HG03108 (cell line): ENCODE measurements around the gene PDZD2.
A peak's percentile ranks its signal among the peaks of the same experiment; 100 is the strongest.
"Not testable (repeated sequence)": the region's sequence is repeated elsewhere in the genome, so short reads cannot be mapped to it uniquely, and the experiment has no call there.

Experiments
- ATAC-seq: cut with Tn5 transposase; IDR thresholded peaks from one replicate; pipeline ENCODE4 v1.9.1; 2021; ENCODE audit warnings: moderate library complexity; ENCODE audit not compliant: unreplicated experiment

Gene PDZD2

DNA sequence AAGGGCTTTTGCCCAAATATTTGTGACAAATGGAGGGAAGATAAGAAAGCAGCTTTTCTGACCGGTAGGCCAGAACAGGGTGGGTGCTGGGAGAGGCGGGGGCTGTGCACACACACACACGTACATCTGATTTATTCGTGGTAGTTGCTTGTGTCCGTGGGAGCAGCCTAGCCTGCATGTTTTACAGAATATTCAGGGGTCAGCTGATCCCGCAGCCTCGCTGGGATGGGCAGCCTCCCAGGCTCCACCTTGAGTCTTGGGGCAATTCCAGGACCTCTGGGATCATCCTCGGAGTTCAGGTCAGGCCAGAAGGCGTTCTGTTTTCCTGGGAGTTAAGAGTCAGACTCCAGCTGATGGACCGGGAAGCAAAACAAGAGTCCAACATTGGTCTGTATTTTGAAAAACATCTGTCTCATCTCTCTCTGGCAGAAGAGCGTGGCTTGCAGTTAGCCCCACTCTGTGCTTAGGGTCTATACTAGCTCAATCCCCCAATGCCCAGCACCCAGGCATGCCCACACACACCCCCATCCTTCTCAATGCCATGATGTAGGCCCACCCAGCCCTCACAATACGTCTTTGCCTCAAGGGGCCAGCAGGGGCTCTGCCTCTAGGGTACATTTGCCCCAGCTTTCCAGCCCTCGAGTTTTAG is 324.6 kb downstream of the PDZD2 start:
- no peak for ATAC-seq

DNA sequence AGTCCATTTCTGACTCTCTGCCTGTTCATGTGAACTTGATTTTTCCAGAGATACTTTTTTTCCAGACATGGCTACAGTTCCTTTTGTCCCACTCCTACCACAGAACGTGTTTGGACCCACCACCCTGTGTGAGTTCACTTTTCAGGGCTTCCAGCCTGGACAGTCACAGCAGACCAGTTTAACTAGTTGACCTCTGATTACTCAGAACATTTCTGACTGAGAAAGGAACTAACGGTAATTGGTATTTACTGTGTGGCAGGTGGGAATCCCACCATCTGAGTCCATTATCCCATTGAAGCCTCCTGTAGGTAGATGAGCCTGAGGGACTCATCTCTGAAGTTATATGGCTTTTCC is 325.1 kb downstream of the PDZD2 start:
- no peak for ATAC-seq

DNA sequence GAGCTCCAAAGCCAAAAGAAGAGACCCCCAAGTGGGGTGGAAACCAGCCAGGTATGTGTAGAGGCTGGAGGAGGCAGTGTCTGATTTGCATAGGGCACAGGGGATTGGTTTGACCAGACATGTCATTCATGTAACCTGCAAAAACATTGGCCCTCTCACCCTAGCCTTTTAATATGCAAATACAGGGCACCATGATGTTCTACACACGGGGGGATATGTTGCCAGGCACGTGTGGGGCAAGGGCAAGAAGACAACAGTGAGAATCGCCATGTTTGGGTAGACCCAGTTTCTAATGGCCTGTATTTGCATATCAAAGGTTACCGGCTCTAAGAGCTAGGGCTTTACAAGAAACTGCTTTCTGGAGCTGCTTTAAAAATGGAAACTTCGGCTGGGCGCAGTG is 326.3 kb downstream of the PDZD2 start:
- ATAC-seq: no peak

DNA sequence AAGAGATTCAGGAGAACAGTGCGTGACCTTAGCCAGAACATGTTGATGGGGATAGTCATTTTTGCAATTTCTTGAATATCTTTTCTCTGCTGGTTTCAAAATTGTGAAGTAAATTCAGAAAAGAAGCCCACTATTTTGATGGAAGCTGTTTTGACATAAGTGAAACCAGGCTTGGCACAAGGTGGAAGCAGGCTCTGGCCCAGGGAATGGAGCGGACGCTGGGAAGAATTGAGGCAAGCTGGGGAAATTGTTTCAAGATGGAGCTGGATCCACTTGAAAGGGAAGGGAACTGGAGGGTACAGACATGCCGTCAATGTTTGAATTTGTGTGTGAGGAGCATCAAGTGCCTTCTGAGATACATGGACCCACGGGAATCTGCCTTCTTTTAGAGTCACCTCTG is 328.0 kb downstream of the PDZD2 start:
- ATAC-seq: no peak

DNA sequence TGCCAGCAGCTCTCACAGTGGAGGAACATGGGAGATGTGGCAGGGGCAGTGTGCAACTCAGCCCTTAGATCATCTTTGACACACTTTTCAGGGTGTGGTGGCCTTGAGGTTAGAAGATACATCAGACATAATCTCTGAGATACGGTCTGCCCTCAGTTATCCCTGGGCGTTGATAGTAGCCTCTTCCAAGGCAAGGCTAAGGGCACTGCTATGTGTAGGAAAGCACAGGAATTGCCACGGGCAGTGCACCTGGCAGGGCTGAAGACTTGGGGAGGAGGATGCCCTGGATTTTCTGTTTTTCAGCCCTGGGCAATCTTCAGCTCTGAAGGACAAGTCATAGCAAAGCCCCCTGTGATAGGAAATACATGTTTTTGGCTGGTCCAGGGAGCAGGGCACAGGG is 328.5 kb downstream of the PDZD2 start:
- ATAC-seq: no peak

DNA sequence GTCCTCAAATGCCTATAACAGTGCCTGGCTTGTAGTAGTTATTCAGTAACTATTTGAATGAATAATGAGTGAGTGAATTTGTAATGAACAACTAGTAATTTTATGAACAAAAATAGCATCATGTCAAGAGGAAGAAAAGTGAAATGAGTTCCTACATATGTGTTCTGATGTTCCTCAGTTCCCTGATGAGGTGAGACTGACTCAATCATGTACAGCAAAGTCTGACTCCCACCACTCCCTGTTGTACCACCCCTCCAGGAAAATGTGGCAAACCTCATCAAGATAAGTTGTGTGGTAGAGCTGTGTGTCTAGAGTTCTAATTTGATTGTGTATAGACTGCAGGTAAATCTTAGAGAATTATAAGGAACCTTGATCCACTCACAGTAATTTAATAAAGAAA is 333.6 kb downstream of the PDZD2 start:
- ATAC-seq: no peak

DNA sequence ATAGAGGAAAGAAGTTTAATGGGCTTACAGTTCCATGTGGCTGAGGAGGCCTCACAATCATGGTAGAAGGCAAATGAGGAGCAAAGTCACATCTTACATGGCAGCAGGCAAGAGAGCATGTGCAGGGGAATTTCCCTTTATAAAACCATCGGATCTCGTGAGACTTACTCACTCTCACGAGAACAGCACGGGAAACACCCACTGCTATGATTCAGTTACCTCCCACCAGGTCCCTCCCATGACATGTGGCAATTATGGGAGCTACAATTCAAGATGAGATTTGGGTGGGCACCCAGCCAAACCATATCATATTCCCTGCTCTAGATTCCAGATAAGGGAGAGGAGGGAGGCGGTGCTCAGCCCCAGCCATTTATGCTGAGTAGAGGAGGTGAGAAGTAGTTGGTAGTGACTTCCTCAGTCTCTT is 336.3 kb downstream of the PDZD2 start:
- not testable (repeated sequence) for ATAC-seq

DNA sequence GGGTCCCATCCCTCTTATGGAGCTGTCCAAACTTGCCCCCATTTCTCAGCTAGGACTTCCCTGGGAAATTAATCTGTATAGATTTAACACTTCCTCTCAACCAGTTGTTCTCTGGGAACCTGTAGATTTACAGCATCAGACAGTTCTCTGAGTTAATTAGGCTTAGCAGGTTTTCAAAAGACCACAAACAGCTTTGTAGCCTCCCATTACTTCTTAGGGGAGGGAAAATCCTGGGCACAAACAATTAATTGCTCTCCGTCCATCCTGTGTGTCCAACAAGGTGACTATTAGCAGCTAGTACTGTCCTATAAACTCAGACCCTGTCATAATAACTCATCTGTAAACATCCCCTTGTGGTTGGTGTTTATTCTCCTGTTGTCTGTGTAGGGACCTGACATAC is 337.2 kb downstream of the PDZD2 start:
- no peak for ATAC-seq

DNA sequence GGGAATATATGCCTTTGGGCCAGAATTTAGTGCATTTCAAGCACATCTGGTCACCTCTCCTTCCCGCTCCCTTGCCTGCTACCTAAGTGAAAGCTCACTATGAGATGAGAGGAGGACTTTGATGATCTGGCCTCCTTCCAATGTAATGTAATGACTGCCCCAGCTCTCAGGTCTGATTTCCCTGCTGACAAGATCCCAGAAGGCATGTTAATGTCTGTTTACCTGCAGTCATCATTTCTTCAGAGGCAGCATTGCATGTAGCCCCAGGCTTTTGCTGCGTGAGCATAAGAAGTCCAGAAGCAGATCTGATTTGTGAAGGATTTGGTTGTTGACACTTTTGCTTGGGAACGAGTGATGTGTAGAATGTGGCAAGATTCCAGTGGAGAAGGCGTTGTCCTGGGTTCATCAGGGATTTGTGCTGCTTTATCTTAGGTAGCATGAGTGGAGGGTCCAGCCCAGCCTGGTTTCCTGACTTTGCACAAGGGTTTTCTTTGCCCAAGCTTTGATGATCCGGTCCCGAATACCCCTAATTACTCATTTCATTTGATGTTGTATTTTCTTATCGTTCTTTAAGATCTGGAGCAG is 342.5 kb downstream of the PDZD2 start:
- ATAC-seq: no peak

DNA sequence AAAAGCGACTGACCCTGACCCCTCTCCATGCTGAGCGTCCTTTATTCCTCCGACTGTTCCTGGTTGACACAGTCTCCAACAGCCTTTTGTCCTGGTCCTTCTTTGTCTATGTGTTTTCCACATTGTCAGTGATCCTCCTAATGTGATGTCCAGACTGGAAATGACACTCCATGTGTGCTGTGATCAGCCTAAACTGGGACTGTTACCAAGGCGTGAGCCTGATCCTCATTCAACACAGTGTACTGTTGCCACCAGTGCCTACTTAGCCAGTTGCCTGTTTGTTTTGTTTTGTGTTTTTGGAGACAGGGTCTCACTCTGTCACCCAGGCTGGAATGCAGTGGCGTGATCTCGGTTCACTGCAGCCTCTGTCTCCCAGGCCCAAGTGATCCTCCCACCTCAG is 343.1 kb downstream of the PDZD2 start:
- no peak for ATAC-seq

DNA sequence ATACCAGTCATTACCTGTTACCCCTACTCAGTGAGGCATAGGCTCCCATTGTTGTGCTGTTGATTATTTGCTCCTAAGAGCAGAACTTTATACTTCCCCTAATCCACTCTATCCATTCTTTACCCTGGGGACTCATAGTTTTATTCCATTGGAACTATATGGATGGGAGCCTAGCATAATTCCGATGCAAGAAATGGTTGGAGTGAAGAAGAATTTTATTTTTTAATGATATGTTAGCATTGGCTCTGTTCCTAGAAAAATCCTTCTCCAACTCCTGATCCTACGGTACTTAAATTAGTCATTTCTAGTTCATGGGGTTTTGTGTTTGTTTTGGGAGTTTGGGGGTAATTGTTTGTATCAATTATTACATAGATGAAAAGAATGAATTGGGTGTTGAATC is 343.7 kb downstream of the PDZD2 start:
- no peak for ATAC-seq

DNA sequence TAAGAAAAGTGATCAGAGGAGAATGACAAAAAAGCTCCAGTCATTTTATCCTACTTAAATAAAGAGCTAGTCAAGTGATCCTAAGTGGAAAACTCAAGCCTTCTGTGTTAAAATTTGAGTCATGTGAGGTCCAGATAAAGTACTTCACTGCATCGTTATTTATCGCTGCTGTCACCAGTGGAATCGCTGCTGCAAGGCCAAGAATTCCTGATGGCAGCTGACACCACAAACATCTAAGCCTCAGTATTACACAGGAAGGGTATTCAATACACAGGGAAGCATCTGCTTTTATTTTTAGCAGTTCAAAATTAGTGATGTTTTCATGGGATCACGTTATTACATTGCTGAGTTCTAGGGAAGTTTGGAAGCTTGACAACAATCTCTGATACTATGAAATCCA is 344.9 kb downstream of the PDZD2 start:
- no peak for ATAC-seq

DNA sequence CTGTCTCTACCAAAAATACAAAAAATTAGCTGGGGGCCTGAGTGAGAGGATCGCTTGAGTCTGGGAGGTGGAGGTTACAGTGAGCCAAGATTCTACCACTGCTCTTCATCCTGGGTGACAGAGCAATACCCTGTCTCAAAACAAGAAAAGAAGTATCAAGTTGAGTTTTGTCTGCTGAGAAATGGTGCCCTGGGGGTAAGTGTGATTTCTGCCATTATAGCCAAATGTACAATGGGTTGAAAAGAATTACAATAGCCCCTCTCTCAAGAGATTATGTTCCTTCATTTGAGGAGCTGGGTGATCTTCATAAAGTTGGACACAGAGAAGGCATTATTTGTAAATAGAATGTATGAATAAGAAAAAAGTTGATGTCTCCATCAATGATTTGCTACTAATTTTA is 345.8 kb downstream of the PDZD2 start:
- ATAC-seq: no peak

DNA sequence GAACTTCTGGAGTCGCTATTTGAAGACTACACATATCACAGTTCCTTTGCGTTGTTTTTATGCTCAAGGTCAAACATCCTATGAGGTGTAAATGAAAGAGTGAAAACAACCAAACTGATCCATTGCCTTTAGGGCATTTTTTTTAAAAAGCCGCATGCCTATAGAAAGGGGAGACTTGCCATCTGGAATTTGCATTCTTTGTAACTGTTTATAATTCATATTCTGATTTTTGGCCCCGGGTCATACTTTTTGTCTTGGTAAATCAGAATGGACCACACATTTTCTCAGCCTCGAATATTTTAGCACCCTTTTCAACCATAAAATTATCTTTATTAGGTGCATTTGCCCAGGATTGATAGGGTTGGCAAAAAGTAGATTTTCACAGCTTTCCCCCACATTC is 347.2 kb downstream of the PDZD2 start:
- ATAC-seq: no peak

DNA sequence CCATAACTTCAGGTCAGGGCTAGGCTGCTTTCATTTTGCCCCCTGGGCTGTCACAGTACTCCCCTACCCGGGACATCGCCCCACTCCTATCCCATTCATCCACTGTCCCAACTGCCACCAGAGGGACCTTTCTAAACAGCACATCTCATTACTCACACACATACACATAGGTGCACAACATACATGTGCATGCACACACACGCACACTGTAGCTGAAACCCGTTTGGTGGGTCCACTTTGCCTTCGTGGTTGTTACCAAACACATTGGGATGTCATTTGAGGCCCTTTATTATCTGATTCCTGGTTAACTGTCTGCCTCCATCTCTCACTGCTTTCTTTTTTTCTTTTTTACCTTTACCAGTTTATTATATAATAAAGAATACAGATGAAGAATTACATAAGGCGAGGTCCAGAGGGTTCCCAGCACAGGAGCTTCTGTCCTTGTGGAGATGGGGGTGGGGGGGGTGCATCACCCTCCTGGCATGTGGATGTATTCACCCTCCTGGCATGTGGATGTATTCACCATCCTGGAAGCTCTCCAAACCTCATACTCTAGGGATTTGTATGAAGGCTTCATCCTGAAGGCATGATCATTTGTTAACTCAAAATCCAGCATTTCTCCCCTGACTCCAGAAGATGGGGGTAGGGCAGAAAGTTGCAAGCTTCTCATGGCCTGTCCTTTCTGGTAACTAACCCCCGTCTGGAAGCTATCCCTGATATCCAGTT is 349.2 kb downstream of the PDZD2 start:
- no peak for ATAC-seq

DNA sequence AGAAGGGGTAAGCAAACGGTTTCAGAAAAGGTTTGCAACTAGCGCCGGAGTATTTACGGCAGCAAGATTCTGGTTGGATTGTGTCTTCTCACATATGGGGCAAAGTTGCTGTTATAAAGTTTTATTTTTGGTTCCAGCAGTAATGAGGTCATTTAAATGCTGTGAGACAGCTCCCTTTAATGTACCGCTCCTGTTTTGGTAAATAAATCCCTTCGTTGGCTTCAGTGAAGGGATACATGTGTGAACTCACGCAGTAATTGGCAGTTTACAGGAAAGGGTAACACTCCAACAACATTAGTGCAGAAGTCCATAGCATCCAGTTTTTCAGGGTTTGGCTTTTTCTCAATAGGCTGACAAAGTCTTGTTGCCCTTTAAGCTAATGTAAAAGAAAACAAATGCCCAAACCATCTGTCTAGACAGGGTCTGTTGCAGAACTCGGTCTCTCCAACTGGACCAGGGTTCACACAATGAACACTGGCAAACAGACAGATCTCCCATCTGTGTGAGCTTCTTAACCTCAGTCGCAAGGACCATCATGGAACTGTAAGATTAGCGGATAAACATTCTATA is 351.2 kb downstream of the PDZD2 start:
- ATAC-seq: no peak

DNA sequence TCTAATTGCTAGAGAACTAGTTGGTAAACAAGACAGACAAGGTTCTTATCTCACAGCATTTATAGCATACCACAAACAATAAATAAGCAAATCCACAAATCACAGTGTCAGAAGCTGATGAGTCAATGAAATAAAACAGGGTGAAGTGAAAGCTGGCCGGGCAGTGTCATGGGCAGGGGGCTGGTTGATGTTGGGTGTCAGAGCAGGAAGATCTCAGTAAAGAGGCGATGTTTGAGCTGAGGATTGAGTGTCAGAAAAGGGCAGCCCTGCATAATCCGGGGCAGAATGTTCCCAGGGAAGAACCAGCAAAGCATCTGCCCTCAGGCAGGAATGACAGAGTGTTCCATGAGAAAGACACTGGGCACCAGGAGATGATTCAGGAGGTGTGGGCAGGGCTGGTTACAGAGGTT is 351.8 kb downstream of the PDZD2 start:
- ATAC-seq: no peak

DNA sequence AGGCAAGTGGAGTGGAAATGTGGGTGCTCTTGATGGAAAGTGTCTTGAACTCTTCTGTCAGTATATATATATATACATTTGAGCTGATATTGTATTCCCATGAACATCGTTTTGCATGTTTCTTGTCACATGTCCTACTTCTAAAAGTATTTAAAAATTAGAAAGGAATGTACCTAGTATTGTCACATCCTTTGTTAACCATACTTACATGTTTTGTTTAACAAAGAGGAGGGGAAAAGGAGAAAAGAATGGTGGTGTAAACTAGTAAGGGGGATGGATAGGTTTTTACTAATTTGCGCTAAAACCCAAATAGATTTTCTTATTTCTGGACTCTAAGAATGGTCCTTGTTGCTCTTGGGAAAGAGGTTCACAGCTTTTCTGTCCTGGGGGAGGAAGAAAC is 353.4 kb downstream of the PDZD2 start:
- no peak for ATAC-seq

DNA sequence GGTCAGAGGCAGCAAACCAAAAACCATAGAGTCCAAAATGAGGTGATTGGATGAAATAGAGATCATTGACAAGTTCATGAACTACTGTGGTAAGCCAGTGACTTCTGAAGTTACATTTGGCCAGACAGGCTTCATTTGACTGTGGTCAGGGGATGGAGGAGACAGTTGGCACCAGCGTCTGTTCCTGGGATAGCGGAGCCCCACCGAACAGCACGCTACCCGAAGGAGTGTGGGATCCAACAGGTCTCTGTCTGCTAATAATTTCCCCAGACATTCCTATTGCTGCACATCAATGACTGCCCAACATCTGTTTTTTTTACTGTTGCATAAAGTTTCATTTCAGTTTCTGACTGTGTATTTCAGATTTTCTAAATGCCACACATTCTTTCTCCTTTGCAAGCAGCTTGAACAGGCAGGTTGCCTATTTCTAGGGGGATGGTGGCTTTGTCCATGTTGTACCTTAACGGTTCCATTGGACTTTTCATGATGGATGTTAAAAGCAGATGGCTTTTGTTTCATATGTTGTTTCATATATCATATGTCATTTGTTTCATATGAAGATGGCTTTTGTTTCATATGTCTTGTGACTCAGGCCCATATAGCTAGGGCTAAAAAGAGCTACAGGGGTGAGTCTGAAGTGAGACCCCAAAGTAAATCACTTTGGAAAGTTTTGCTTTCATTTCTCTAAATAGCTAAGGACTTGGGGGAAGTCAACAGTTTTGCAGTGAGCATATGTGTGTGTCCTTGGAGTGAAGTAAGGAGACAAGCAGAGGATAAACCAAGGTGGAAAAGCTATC is 354.4 kb downstream of the PDZD2 start:
- peak; percentile 35 for ATAC-seq

DNA sequence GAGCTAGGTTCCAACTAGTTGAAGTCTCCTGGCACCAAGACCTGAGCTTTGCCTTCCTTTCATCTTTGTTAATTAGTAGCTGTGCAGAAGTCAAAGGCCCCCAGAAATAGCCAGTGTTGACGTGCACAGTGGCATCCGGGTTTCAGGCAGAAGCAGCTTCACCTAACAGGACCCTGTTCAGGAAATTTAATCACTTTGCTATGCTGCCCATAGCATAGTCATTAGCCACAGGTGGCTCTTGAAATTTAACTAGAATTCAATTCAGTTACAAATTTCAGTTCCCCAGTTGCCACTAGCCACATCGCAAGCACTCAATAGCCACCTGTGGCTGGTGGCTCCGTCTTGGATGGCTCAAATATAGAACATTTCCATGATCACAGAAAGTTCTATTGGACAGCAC is 356.1 kb downstream of the PDZD2 start:
- ATAC-seq: peak; percentile 84

DNA sequence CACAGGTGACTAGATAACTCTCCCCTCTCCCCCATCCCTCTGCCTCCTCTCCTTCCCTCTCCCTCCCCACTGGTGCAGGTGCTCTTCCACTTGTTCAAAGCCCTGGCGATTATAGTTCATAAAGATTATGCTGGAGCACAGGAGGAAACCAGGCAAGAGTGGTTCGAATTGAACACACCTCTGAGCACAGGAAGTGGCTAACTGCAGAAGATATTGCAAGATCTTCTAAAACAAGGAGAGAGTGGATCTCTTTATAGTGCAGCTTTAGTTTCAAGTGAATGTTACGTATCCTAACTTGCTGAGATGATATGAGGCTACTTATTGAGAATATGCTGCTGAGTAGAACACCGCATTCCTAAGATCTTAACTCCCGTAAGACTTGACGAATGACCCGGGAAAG is 356.8 kb downstream of the PDZD2 start:
- no peak for ATAC-seq
